Islet precursor cell (in vitro differentiated cells): ENCODE data around the gene STK16.

Experiments used
- DNase-seq: peaks from one replicate; pipeline ENCODE4 v3.0.0-alpha.2; 2018

Gene STK16

GRCh38 chr2:219289537-219290361 lies 44.5 kb downstream of the STK16 start:
- DNase-seq: no peak

- DNase-seq: no peak
Measured at GRCh38 chr2:219290381-219291171, 45.3 kb downstream of the STK16 start.

GRCh38 chr2:219291394-219291793 lies 46.1 kb downstream of the STK16 start:
- DNase-seq: no peak

- DNase-seq: peak; percentile 36
Measured at GRCh38 chr2:219291910-219292490, 46.7 kb downstream of the STK16 start.

GRCh38 chr2:219292616-219293015 lies 47.3 kb downstream of the STK16 start:
- DNase-seq: no peak

GRCh38 chr2:219293736-219294231 lies 48.5 kb downstream of the STK16 start:
- DNase-seq: peak; percentile 40

GRCh38 chr2:219294356-219295351 lies 49.4 kb downstream of the STK16 start:
- DNase-seq: peak; percentile 94

GRCh38 chr2:219296142-219296541 lies 50.9 kb downstream of the STK16 start:
- no peak for DNase-seq

GRCh38 chr2:219296631-219297391 lies 51.5 kb downstream of the STK16 start:
- DNase-seq: no peak

- no peak for DNase-seq
Measured at GRCh38 chr2:219297766-219298456, 52.6 kb downstream of the STK16 start.

- peak; percentile 92 for DNase-seq
Measured at GRCh38 chr2:219298759-219299371, 53.6 kb downstream of the STK16 start.

GRCh38 chr2:219299372-219299760 lies 54.1 kb downstream of the STK16 start:
- DNase-seq: no peak
